GM21528 (cell line): ENCODE data around the gene MS4A15.
"Not testable (repeated sequence)": the region's sequence is repeated elsewhere in the genome, so short reads cannot be mapped to it uniquely, and the experiment has no call there.

Experiments
- ATAC-seq: cut with Tn5 transposase; IDR thresholded peaks from one replicate; pipeline ENCODE4 v1.9.1; 2021; ENCODE audit warnings: mild to moderate bottlenecking, moderate library complexity; ENCODE audit not compliant: unreplicated experiment, low FRiP score

The MS4A15 gene

GRCh38 chr11:60753309-60753708 is 3.4 kb upstream of the MS4A15 start:
- ATAC-seq: no peak

GRCh38 chr11:60754887-60755286 is 1.8 kb upstream of the MS4A15 start:
- ATAC-seq: no peak

GRCh38 chr11:60757231-60757800 is 649 bp downstream of the MS4A15 start:
- ATAC-seq: no peak

DNA sequence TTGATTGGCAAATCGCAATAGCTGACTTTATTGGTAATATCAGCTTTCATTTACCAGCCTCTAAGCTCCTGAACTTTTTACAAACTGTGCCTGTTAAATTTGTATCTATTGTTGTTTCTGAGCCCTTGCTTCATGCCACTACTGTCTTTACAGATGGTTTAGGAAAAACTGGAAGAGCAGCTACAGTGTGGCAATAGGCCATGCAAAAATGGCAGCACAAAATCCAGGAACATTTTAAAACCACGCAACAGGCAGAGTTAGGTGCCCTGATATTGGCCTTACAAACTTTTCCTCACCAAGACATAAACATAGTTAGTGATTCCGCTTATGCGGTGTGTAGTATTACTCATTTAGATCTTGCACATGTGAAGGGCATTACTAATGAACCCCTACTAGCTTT is 2.0 kb downstream of the MS4A15 start:
- not testable (repeated sequence) for ATAC-seq

- not testable (repeated sequence) for ATAC-seq
These were observed 3.0 kb downstream of the MS4A15 start for GRCh38 chr11:60759438-60760225.

GRCh38 chr11:60761436-60762190 is 4.9 kb downstream of the MS4A15 start:
- no peak for ATAC-seq

GRCh38 chr11:60762851-60763691 is 6.4 kb downstream of the MS4A15 start:
- peak; percentile 72 for ATAC-seq

GRCh38 chr11:60763692-60764369 is 7.2 kb downstream of the MS4A15 start:
- ATAC-seq: no peak

DNA sequence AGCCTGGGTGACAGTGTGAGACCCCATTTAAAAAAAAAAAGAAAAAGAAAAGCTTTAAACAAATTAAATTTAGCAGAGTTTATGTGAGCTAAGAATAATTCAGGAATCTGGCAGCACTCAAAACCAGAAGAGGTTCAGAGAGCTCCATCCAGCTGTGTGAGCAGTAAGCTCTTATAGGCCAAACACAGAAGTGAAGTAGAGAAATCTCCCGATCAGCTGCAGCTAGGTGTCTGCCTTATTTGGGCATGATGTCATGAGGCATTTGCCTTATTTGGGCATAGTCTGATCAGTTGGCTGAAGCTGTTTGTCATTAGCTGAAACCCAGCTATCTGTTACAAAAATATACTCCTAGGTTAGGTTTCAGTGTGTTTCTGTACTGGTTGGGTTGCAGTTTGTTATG is 8.2 kb downstream of the MS4A15 start:
- peak; percentile 38 for ATAC-seq

GRCh38 chr11:60765355-60765754 is 8.7 kb downstream of the MS4A15 start:
- ATAC-seq: no peak

DNA sequence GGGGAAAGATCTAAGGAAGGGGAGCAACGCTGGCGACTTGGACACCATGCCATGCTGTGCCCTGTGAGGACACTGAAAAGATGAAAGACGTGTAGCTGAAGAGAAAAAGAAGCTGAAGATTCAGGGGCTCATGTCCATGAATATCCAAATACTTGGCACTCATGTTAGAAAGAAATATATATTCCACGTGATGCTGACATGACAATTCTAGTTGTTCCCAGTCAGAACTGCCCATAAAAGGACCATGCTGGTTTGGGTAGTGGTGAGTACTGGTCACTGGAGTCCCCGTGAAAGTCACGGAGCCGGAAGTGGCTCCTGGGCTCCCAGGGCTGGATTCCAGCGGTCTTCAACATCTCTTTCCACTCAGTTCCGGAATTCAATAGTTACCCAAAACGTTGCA is 9.9 kb downstream of the MS4A15 start:
- ATAC-seq: no peak

DNA sequence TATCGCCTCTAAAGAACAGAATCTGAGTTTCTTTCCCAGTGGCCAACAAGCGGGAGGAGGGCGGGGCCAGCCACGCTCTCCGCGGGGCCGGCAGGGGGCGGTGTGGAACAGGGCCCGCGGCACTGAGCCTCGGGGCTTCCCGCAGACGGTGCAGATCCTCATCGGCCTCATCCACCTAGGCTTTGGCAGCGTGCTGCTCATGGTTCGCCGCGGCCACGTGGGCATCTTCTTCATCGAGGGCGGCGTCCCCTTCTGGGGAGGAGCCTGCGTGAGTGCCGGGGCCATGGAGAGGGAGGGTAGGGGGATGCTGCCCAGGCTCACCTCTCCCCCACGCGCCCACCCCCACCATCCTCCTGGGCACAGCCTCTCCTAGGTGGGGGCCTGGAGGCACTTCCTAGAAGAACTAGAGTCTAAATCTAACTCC is 10.7 kb downstream of the MS4A15 start:
- ATAC-seq: no peak

DNA sequence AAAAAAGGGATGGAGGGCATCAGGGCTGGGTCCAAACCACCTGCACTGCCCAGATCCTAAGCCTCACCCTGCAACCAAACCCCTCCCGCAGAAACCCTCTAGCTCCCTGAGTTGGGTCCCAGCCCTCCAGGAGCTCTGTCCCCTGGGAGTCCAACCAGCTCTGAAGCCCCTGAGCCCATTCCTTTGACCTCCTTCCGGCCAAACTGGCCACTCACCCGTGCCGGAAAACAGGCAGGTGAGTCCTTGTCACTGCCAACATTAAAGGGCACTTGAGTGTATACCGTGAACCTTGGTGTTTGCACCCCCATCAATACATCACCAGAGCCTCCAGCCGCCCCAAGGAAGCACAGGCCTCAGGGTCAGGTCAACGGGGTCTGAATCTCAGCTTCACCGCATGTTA is 11.5 kb downstream of the MS4A15 start:
- ATAC-seq: no peak

DNA sequence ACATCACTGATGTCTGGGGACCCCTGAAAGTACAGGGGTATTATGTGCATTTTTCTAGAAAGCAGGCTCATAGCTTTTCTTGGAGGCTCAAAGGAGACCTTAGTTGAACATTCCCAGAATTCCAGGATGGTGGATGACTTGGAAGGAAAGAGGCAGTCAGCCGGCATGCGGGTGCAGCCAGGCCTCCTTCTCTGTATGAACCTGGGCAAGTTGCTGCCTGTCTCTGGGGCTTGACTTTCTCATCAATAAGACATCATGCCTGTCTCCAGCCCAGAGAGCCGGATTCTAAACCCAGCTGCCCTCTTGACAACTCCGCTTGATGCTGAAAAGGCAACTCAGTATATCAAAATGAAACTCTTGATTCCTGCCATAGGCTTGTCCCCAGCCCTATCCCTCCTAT is 12.6 kb downstream of the MS4A15 start:
- no peak for ATAC-seq

GRCh38 chr11:60769811-60770210 is 13.1 kb downstream of the MS4A15 start:
- ATAC-seq: no peak

GRCh38 chr11:60771146-60771545 is 14.5 kb downstream of the MS4A15 start:
- no peak for ATAC-seq

GRCh38 chr11:60771879-60772525 is 15.3 kb downstream of the MS4A15 start:
- no peak for ATAC-seq

GRCh38 chr11:60772666-60773065 is 16.0 kb downstream of the MS4A15 start:
- ATAC-seq: no peak

DNA sequence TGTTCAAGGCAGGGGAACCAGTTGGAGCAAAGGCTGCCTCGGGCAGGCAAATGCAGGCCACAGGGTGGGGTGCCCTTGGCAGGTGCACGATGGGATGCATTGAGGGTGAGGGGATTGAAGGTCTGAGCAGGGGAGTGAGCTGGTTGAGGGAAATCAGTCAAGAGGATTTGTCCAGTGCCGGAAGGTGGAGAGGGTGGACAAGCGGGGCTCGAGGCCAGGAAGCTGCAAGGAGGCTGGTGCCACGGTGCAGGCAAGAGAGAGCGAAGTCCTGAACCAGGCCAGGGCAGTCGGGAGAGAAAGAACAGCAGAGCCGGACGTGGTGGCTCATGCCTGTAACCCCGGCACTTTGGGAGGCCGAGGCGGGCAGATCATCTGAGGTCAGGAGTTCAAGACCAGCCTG is 18.1 kb downstream of the MS4A15 start:
- ATAC-seq: no peak
